ENCODE measurements around the gene FLT4.
A peak's percentile ranks its signal among the peaks of the same experiment; 100 is the strongest.

The FLT4 gene

DNA sequence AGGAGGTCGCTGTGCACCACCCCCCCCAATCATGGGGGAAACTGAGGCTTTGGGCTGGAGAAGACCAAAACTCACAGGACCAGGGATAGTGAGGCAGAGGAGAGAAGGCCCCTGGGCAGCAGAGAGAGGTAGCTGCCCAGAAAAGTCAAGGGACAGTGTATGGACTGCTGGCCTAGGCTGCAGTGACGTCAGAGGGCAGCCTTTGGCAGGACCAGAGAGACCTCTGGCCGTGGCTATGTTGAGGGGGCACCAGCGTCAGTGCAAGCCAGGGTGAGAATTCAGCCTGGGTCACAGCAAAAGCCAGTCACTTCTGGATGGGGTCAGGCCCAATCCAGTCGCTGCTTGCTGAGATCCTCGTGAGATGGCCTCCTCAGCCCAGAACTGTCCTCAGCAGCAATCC is 26.5 kb downstream of the FLT4 start:
- in situ Hi-C loops (cut with MboI; ENCODE audit: low sequenced_read_pairs, unreplicated experiment): no loop called here
- DNase-seq (ENCODE audit: low spot score): no peak
- TF ChIP-seq, protein P1, sequence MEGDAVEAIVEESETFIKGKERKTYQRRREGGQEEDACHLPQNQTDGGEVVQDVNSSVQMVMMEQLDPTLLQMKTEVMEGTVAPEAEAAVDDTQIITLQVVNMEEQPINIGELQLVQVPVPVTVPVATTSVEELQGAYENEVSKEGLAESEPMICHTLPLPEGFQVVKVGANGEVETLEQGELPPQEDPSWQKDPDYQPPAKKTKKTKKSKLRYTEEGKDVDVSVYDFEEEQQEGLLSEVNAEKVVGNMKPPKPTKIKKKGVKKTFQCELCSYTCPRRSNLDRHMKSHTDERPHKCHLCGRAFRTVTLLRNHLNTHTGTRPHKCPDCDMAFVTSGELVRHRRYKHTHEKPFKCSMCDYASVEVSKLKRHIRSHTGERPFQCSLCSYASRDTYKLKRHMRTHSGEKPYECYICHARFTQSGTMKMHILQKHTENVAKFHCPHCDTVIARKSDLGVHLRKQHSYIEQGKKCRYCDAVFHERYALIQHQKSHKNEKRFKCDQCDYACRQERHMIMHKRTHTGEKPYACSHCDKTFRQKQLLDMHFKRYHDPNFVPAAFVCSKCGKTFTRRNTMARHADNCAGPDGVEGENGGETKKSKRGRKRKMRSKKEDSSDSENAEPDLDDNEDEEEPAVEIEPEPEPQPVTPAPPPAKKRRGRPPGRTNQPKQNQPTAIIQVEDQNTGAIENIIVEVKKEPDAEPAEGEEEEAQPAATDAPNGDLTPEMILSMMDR (IDR thresholded peaks at IDR 0.05; ENCODE audit: borderline replicate concordance, control extremely low read depth, extremely low read depth, insufficient read depth, missing control alignments): no peak

DNA sequence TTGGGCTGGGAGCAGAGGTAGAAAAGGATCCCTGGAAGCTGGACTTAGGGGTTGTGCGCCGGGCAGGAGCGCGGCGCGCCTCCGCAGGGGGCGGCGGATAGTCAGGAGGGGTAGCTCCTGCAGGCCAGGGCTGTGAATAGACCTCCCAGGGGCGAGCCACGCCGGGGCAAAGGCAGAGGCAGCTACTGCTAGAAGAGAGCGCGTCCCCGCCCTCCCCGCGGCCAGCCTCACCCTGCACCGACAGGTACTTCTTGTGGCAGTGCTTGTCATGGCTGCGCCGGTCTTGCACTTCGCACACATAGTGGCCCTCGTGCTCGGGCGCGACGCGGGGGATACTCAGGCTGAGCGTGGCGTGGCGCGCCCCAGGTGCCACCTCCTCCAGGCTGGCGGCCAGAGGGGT is 28.1 kb downstream of the FLT4 start:
- TF ChIP-seq, protein P1 (IDR thresholded peaks at IDR 0.05; ENCODE audit: borderline replicate concordance, control extremely low read depth, extremely low read depth, insufficient read depth, missing control alignments): no peak
- DNase-seq (ENCODE audit: low spot score): no peak
- in situ Hi-C loops (cut with MboI; ENCODE audit: low sequenced_read_pairs, unreplicated experiment): no loop called here

DNA sequence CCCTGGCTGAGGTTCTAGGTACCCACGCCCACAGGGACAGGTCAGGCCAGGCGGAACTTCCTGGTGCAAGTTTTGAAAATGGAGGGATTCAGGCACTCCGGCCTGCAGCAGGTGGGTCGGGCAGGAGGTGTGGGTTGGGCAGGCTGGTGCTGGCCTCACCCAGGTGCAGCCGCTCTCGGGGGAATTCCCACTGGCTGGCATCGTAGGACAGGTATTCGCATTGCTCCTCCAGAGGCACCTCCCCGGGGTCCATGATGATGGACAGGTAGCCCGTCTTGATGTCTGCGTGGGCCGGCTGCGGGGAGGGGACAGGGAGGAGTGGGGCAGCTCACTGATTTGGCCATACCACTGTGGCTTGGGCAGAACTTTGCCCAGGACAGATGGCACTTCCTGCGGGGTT is 29.4 kb downstream of the FLT4 start:
- in situ Hi-C loops (cut with MboI; ENCODE audit: low sequenced_read_pairs, unreplicated experiment): no loop called here
- no peak for DNase-seq (ENCODE audit: low spot score)

DNA sequence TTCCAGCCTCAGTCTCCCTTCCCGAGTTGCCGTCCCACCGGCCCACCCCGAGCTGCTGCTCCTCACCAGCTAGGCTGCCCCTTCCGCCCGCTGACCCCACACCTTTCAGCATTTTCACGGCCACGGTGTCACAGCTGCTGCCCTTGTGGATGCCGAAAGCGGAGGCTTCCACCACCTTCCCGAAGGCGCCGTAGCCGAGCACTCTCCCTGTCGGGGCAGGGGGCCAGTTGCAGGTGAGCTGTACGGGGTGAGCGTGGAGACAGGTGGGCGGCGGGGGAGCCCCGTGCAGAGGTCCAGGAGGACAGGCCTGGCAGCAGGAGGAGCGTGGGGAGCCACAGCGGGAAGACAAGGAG is 29.9 kb downstream of the FLT4 start:
- TF ChIP-seq, protein P1 (IDR thresholded peaks at IDR 0.05; ENCODE audit: borderline replicate concordance, control extremely low read depth, extremely low read depth, insufficient read depth, missing control alignments): no peak
- DNase-seq (ENCODE audit: low spot score): no peak
- in situ Hi-C loops (cut with MboI; ENCODE audit: low sequenced_read_pairs, unreplicated experiment): no loop called here

More for the DNA sequence above, 29.4 kb downstream of the FLT4 start:
- TF ChIP-seq, protein P1 (IDR thresholded peaks at IDR 0.05; ENCODE audit: borderline replicate concordance, control extremely low read depth, extremely low read depth, insufficient read depth, missing control alignments): no peak

DNA sequence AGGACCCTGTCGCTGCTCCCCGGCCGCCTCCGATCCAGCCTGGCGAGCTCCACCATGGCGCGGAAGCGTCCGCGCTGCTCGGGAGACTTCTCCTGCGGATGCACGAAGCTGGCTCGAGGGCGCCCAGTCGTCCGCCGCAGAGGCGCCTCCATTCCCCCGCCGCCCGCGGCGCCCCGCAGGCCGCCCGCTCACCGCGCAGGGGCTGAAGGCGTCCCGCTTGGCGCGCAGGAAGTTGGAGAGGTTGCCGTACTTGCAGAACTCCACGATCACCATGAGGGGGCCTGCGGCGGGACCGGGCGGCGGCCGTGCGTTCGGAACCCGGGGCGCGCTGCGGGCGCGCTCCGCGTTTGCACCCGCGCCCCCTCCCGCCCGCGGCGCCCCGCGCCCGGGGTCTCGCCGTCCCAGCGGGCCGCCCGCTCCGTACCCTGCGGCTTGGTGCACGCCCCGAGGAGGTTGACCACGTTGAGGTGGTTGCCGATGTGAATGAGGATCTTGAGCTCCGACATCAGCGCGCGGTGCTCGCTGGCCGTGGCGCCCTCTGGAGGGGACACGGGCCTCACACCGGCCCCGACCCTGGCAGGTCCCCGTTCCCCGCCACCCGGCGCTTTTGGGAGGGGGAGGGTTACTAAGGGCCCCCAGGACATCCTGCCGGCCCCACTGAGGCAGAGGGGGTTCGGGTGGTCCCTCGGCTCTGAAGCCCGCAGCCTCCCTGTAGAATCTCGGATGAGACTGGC is 30.4 kb downstream of the FLT4 start:
- TF ChIP-seq, protein P1 (IDR thresholded peaks at IDR 0.05; ENCODE audit: borderline replicate concordance, control extremely low read depth, extremely low read depth, insufficient read depth, missing control alignments): peak; percentile 12
- in situ Hi-C loops (cut with MboI; ENCODE audit: low sequenced_read_pairs, unreplicated experiment): no loop called here
- DNase-seq (ENCODE audit: low spot score): no peak

DNA sequence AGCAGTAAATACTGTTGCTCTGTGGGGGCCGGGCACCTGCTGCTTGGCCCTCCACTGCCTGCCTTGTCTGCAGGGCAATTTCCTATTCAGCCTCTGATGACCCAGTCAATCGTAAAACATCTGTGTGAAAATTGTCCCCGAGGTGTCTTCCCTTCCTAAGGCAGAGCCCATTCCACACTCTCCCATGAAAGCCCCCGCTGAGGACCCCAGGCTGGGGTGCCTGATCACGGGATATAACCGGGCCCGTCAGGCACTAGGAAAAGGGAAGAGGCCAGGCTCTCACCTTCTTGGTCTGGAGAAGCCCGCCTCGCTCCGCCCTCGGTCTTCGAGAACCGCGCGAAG is 30.9 kb downstream of the FLT4 start:
- DNase-seq (ENCODE audit: low spot score): no peak
- in situ Hi-C loops (cut with MboI; ENCODE audit: low sequenced_read_pairs, unreplicated experiment): no loop called here
- TF ChIP-seq, protein P1 (IDR thresholded peaks at IDR 0.05; ENCODE audit: borderline replicate concordance, control extremely low read depth, extremely low read depth, insufficient read depth, missing control alignments): no peak

All from GM13976 (cell line).